Lung (tissue), 12 donors: ENCODE data around the gene PLA2R1. TPM values are rescaled to one million over a fixed set of nuclear protein-coding genes. Genes with fewer than 3 reads are reported as not detected.

Experiments used
- ATAC-seq: fragments of 200-7000 bp; cut with Tn5 transposase; one replicate; pipeline ENCODE4 v1.9.1; 2020; ENCODE audit warnings: moderate number of reproducible peaks; ENCODE audit not compliant: insufficient read depth, low FRiP score
- DNase-seq, 3 donors: peaks; one replicate each; pipeline ENCODE4 v3.0.0-alpha.2; 2013 to 2017
- H3K27ac ChIP-seq, 2 donors: one replicate each; pipeline ENCODE4 v1.5.1; 2013; ENCODE audit warnings: mild to moderate bottlenecking in 2 of 2, moderate library complexity in 2 of 2, control low read depth in 1 of 2, inconsistent platforms in 1 of 2, low read depth in 1 of 2, low read length in 1 of 2
- H3K27me3 ChIP-seq, 3 donors: one replicate each; pipeline ENCODE4 v1.5.1; 2013; ENCODE audit warnings: low read length in 2 of 3; ENCODE audit not compliant: control insufficient read depth in 3 of 3, insufficient read depth in 3 of 3
- H3K36me3 ChIP-seq, 4 donors: one replicate each; pipeline ENCODE4 v1.5.1; 2013; ENCODE audit warnings: low read length in 4 of 4, mild to moderate bottlenecking in 1 of 4, moderate library complexity in 1 of 4; ENCODE audit not compliant: control insufficient read depth in 4 of 4, insufficient read depth in 4 of 4
- H3K4me1 ChIP-seq, 5 donors: one replicate each; pipeline ENCODE4 v1.5.1; 2013; ENCODE audit warnings: low read length in 5 of 5, mild to moderate bottlenecking in 2 of 5, moderate library complexity in 1 of 5; ENCODE audit not compliant: control insufficient read depth in 5 of 5, insufficient read depth in 5 of 5
- H3K4me3 ChIP-seq: one replicate; pipeline ENCODE4 v1.5.1; 2013; ENCODE audit warnings: mild to moderate bottlenecking, control low read depth, moderate library complexity
- H3K9ac ChIP-seq, 2 donors: one replicate each; pipeline ENCODE4 v1.5.1; 2013; ENCODE audit warnings: low read length in 2 of 2, control low read depth in 1 of 2; ENCODE audit not compliant: insufficient read depth in 1 of 2
- H3K9me3 ChIP-seq, 4 donors: one replicate each; pipeline ENCODE4 v1.5.1; 2013; ENCODE audit warnings: low read length in 3 of 4, mild to moderate bottlenecking in 1 of 4, moderate library complexity in 1 of 4; ENCODE audit not compliant: control insufficient read depth in 4 of 4, insufficient read depth in 3 of 4
- CTCF ChIP-seq: IDR thresholded peaks from 2 replicates; pipeline ENCODE4 v1.5.1; 2012; ENCODE audit warnings: mild to moderate bottlenecking; ENCODE audit errors: control extremely low read depth, extremely low read depth
- WGBS, 2 donors: extraction: QIAGEN DNeasy Blood & Tissue Kit; methylation state at CpG; one replicate each; pipeline ENCODE4 v1.1.7; 2013; 5-methylcytosine and 5-hydroxymethylcytosine counted together
- polyA plus RNA-seq, 2 donors: library from polyadenylated mRNA; stranded (reverse); fragments of 200-250 nt; gene quantifications; one replicate each; pipeline ENCODE4 v1.2.1, GENCODE V29; 2013
- total RNA-seq, 2 donors: library from RNA; depleted of rRNA in 1 of 2; stranded (reverse); fragments of >200 nt in 1 of 2; gene quantifications; one replicate each; pipeline ENCODE4 v1.2.1, GENCODE V29; 2014 to 2021
- donor health status: control.
- donor health status: control.
- donor health status: Bipolar disorder and iron deficiency.
- donor health status: healthy.
- donor health status: DM: yes; HTN: yes; CAD: no.

The PLA2R1 gene
- total and polyA plus RNA-seq, 4 donors, result 0.79 to 13.5 (median 2.3) TPM

GRCh38 chr2:159902722-159903121, 159.7 kb downstream of the PLA2R1 start:
- H3K27me3 ChIP-seq, result no peaks in the 10 kb centered on the region
- no peaks in the 10 kb centered on the region for H3K9me3 ChIP-seq
- TF ChIP-seq CTCF, result no peak
- peaks cover 0 to 14% (median 0%) of the 10 kb centered on the region in 5 donors for H3K4me1 ChIP-seq
- H3K27ac ChIP-seq, result no peak overlapping the region
- no peaks in the 10 kb centered on the region for H3K36me3 ChIP-seq
- 80 to 81% methylated on average over 6 of the region's 6 CpGs for WGBS, 2 donors
- ATAC-seq (no peak), DNase-seq (no peak)
- H3K4me3 ChIP-seq, result no peak overlapping the region
- no peak overlapping the region for H3K9ac ChIP-seq

DNA sequence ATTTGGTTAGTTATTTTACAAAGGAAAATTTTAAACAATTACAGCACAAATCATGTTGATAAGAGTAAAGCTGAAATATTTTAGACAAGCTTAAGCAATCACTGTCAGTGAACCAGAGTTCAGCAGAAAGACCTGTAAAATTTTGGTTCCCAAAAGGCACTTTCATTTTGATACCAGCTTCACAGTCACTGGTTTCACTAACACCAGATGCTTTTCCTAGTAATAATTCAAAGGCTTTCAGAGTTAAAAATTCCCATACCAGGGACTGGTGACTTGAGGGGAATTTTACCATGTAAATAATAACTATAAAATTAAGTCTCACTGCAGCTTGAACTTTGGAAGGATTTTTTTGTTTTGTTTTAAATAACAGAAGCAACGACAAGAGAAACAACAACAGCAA, 162.1 kb downstream of the PLA2R1 start:
- no peak for TF ChIP-seq CTCF
- Histone ChIP-seq H3K4me3 (no peak overlapping the region), H3K27ac (no peak overlapping the region), H3K9me3 (no peaks in the 10 kb centered on the region), H3K27me3 (no peaks in the 10 kb centered on the region), H3K4me1 (peaks cover 0 to 27% (median 0%) of the 10 kb centered on the region in 5 donors), H3K36me3 (no peaks in the 10 kb centered on the region), H3K9ac (no peak overlapping the region)
- WGBS, 2 donors, result 90 to 91% methylated on average over 1 of the region's 1 CpG
- ATAC-seq, result no peak
- no peak for DNase-seq

DNA sequence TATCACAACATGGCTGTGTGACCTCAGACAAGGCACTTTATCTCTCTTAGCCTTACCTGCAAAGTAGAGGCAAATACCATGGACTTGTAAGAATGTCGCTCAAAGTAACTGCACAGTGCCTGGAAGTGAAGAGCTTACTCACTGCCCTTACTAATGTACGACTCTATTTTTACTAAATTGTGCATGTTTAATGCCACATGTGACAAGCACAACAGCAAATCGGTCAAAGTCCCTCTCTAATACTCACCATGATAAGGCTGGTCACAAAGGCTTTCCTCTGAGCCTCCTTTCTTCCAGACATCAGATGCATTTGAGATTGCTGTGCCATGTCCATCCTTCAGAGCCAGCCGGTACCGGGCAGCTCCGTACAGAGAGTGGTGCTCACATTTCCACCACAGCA, 164.0 kb downstream of the PLA2R1 start:
- H3K9me3 ChIP-seq, result no peaks in the 10 kb centered on the region
- ATAC-seq (no peak), DNase-seq (no peak)
- H3K4me3 ChIP-seq, result no peak overlapping the region
- no peak overlapping the region for H3K27ac ChIP-seq
- H3K9ac ChIP-seq, result no peak overlapping the region
- no peaks in the 10 kb centered on the region for H3K36me3 ChIP-seq
- peaks cover 0 to 18% (median 0%) of the 10 kb centered on the region in 5 donors for H3K4me1 ChIP-seq
- H3K27me3 ChIP-seq, result no peaks in the 10 kb centered on the region
- TF ChIP-seq CTCF, result no peak
- WGBS, 2 donors, result 94 to 95% methylated on average over 6 of the region's 6 CpGs

GRCh38 chr2:159897720-159898119, 164.7 kb downstream of the PLA2R1 start:
- H3K9ac ChIP-seq, result no peak overlapping the region
- DNase-seq (no peak), ATAC-seq (no peak)

More at GRCh38 chr2:159897720-159898119, 164.7 kb downstream of the PLA2R1 start:
- WGBS, 2 donors, result 97 to 98% methylated on average over 5 of the region's 5 CpGs
- no peaks in the 10 kb centered on the region for H3K27me3 ChIP-seq
- TF ChIP-seq CTCF, result no peak
- H3K4me1 ChIP-seq, result peaks cover 0 to 25% (median 0%) of the 10 kb centered on the region in 5 donors
- no peaks in the 10 kb centered on the region for H3K36me3 ChIP-seq
- H3K27ac ChIP-seq, result no peak overlapping the region
- no peaks in the 10 kb centered on the region for H3K9me3 ChIP-seq
- no peak overlapping the region for H3K4me3 ChIP-seq
